Esophagus muscularis mucosa (tissue), 4 donors: ENCODE measurements around the gene HBB. TPM values are rescaled to one million over a fixed set of nuclear protein-coding genes. Genes with fewer than 3 reads are reported as not detected.
"Not testable (repeated sequence)": the region's sequence is repeated elsewhere in the genome, so short reads cannot be mapped to it uniquely, and the experiment has no call there.

Experiments used
- DNase-seq: peaks from one replicate; pipeline ENCODE4 v3.0.0-alpha.2; 2017; ENCODE audit errors: extremely low spot score
- H3K27ac ChIP-seq, 4 donors: fragments of 200-600 bp; sonication (generic); replicated peaks in 1 of 4; 1 replicate in 3 of 4; 2 replicates in 1 of 4; pipeline ENCODE4 v1.5.1; 2016 to 2019; ENCODE audit warnings: mild to moderate bottlenecking in 1 of 4
- H3K27me3 ChIP-seq, 4 donors: fragments of 200-600 bp; sonication (generic); one replicate each; pipeline versions ENCODE4 v1.5.1 to v1.6.0; 2016 to 2019
- H3K36me3 ChIP-seq, 4 donors: fragments of 200-600 bp; sonication (generic); one replicate each; pipeline ENCODE4 v1.5.1; 2016 to 2019
- H3K4me1 ChIP-seq, 4 donors: fragments of 200-600 bp; sonication (generic); one replicate each; pipeline ENCODE4 v1.5.1; 2016 to 2019
- H3K4me3 ChIP-seq, 4 donors: fragments of 200-600 bp; sonication (generic); 1 replicate in 2 of 4; 2 replicates in 2 of 4; pipeline ENCODE4 v1.5.1; 2016 to 2019; ENCODE audit warnings: mild to moderate bottlenecking in 4 of 4, moderate library complexity in 1 of 4
- H3K9me3 ChIP-seq, 4 donors: fragments of 200-600 bp; sonication (generic); 1 replicate in 3 of 4; 2 replicates in 1 of 4; pipeline ENCODE4 v1.5.1; 2016 to 2019
- EP300 ChIP-seq: sonication (generic); formaldehyde crosslinking; IDR thresholded peaks from one replicate; pipeline ENCODE4 v1.6.1; 2017; ENCODE audit warnings: antibody characterized with exemption
- POLR2A ChIP-seq: fragments of 450-650 bp; IDR thresholded peaks from one replicate; pipeline ENCODE4 v1.6.1; 2017; ENCODE audit warnings: antibody characterized with exemption, moderate library complexity, mild to moderate bottlenecking, low read depth
- POLR2AphosphoS5 ChIP-seq, 2 donors: sonication (generic); formaldehyde crosslinking; IDR thresholded peaks; one replicate each; pipeline ENCODE4 v1.6.1; 2017; ENCODE audit warnings: antibody characterized with exemption in 2 of 2
- WGBS: methylation state at CpG from one replicate; pipeline ENCODE4 v1.1.5; 2018; 5-methylcytosine and 5-hydroxymethylcytosine counted together
- intact Hi-C: fragments of 100-400 bp; cut with DNase I; formaldehyde crosslinking; loops from one replicate; pipeline ENCODE4 v1.15.1; 2023
- total RNA-seq, 4 donors: library from RNA; depleted of rRNA; stranded (reverse); fragments of >200 nt; gene quantifications; one replicate each; pipeline versions ENCODE4 v1.1.0 to v1.2.1, GENCODE V29; 2016
- TF ChIP-seq, protein P1 (sequence below), 3 experiments: fragments of 200-600 bp in 2 of 3; fragments of 450-650 bp in 1 of 3; sonication (generic) in 2 of 3; IDR thresholded peaks; one replicate each; pipeline ENCODE4 v1.5.1; 2017 to 2019; ENCODE audit warnings: antibody characterized with exemption in 3 of 3, mild to moderate bottlenecking in 2 of 3, moderate library complexity in 1 of 3

Gene HBB
- total RNA-seq, 4 donors from 2014 or later, result 6.6 to 2,785 (median 163) TPM

DNA sequence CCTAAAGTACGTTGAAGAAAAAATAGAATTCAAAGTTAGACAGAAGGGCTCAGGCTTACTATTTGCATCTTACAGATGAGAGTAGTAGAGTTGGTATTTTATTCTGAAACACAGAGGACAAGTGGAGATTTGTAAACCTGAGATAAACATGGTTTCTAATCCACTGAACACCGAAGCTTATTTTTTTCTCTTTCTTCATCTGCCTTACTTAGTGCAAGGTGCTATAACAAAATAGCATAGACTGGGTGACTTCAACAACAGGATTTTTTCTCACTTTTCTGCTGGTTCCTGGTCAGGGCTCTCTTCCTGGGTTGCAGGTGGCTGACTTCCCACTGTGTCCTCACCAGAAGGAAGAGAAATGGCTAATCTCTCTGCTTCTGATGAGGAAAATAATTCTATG is 24.9 kb upstream of the HBB start:
- WGBS, result 15% methylated on average over 2 of the region's 2 CpGs
- Histone ChIP-seq H3K4me1 (no peaks in the 10 kb centered on the region), H3K27me3 (no peaks in the 10 kb centered on the region), H3K27ac (no peak overlapping the region), H3K4me3 (no peak overlapping the region), H3K9me3 (no peaks in the 10 kb centered on the region), H3K36me3 (no peaks in the 10 kb centered on the region)
- no peak for DNase-seq
- intact Hi-C loops, result no loop called here
- no peak for TF ChIP-seq EP300

GRCh38 chr11:5250543-5251204 is 23.8 kb upstream of the HBB start:
- Histone ChIP-seq H3K27ac (no peak overlapping the region), H3K36me3 (no peaks in the 10 kb centered on the region), H3K4me3 (no peak overlapping the region), H3K9me3 (no peaks in the 10 kb centered on the region), H3K27me3 (no peaks in the 10 kb centered on the region), H3K4me1 (no peaks in the 10 kb centered on the region)
- TF ChIP-seq, protein P1, sequence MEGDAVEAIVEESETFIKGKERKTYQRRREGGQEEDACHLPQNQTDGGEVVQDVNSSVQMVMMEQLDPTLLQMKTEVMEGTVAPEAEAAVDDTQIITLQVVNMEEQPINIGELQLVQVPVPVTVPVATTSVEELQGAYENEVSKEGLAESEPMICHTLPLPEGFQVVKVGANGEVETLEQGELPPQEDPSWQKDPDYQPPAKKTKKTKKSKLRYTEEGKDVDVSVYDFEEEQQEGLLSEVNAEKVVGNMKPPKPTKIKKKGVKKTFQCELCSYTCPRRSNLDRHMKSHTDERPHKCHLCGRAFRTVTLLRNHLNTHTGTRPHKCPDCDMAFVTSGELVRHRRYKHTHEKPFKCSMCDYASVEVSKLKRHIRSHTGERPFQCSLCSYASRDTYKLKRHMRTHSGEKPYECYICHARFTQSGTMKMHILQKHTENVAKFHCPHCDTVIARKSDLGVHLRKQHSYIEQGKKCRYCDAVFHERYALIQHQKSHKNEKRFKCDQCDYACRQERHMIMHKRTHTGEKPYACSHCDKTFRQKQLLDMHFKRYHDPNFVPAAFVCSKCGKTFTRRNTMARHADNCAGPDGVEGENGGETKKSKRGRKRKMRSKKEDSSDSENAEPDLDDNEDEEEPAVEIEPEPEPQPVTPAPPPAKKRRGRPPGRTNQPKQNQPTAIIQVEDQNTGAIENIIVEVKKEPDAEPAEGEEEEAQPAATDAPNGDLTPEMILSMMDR (IDR thresholded peaks at IDR 0.05), result no peak
- TF ChIP-seq POLR2AphosphoS5 (IDR thresholded peaks at IDR 0.05), result no peak
- TF ChIP-seq POLR2A, result no peak
- TF ChIP-seq EP300, result no peak
- 83% methylated on average over 4 of the region's 4 CpGs for WGBS
- DNase-seq, result no peak
- intact Hi-C loops, result no loop called here

- intact Hi-C loops, H3K4me3 ChIP-seq, H3K27ac ChIP-seq, H3K9me3 ChIP-seq, H3K27me3 ChIP-seq, DNase-seq, H3K4me1 ChIP-seq, H3K36me3 ChIP-seq: not testable (repeated sequence)
- 62% methylated on average over 3 of the region's 9 CpGs for WGBS
Measured at GRCh38 chr11:5249807-5250396, 23.0 kb upstream of the HBB start, which contains the start of gene HBG1. TSS of gene HBG1 (minus strand) at chr11:5249857. CDS start at chr11:5249804, 53 bp downstream.

GRCh38 chr11:5248498-5248897 is 21.6 kb upstream of the HBB start:
- H3K27me3 ChIP-seq, H3K9me3 ChIP-seq, DNase-seq, H3K36me3 ChIP-seq, H3K4me1 ChIP-seq, H3K4me3 ChIP-seq, H3K27ac ChIP-seq, intact Hi-C loops: not testable (repeated sequence)
- WGBS, result 82% methylated on average over 7 of the region's 7 CpGs

GRCh38 chr11:5247472-5248192 is 20.8 kb upstream of the HBB start:
- TF ChIP-seq EP300 (no peak), POLR2A (no peak), POLR2AphosphoS5 (IDR thresholded peaks at IDR 0.05) (no peak)
- TF ChIP-seq, protein P1 (IDR thresholded peaks at IDR 0.05), result no peak
- no peak overlapping the region for H3K4me3 ChIP-seq
- intact Hi-C loops, result no loop called here
- no peaks in the 10 kb centered on the region for H3K9me3 ChIP-seq
- no peak for DNase-seq
- no peaks in the 10 kb centered on the region for H3K4me1 ChIP-seq
- WGBS, result 90% methylated on average over 3 of the region's 3 CpGs
- no peak overlapping the region for H3K27ac ChIP-seq
- no peaks in the 10 kb centered on the region for H3K36me3 ChIP-seq
- H3K27me3 ChIP-seq, result no peaks in the 10 kb centered on the region

DNA sequence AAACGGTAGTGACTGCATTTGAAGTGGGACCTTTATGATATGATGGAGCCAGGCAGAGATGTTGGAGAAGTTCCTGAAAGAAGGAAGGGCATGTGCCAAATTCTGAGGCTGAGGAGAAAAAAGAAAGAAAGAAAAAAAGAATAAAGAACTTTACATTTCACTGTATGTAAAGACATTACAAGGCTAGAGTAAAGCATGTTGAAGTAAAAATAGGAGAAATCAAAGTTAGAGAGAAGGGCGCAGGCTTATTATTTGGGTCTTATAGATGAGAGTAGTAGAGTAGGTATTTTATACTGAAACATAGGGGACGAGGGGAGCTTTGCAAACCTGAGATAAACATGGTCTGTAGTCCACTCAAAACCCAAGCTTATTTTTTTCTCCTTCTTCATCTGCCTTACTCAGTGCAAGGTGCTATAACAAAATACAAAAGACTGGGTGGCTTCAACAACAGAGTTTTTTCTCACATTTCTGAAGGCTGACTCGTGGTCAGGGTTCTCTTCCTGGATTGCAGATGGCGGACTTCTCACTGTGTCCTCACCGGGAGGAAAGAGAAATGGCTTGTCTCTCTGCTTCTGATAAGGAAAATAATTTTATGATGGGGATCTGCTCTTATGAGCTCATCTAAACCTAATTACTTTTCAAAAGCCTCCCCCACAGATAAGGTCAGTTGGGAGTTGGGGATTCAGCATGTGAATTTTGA is 20.1 kb upstream of the HBB start:
- DNase-seq, result no peak
- TF ChIP-seq EP300, result no peak
- no peak for TF ChIP-seq POLR2A
- no peaks in the 10 kb centered on the region for H3K9me3 ChIP-seq
- no peak overlapping the region for H3K4me3 ChIP-seq
- H3K27ac ChIP-seq, result no peak overlapping the region
- H3K4me1 ChIP-seq, result no peaks in the 10 kb centered on the region
- 73% methylated on average over 6 of the region's 6 CpGs for WGBS
- intact Hi-C loops, result no loop called here
- no peaks in the 10 kb centered on the region for H3K36me3 ChIP-seq
- H3K27me3 ChIP-seq, result no peaks in the 10 kb centered on the region
